ENCODE data around the gene IQSEC3.

The IQSEC3 gene

DNA sequence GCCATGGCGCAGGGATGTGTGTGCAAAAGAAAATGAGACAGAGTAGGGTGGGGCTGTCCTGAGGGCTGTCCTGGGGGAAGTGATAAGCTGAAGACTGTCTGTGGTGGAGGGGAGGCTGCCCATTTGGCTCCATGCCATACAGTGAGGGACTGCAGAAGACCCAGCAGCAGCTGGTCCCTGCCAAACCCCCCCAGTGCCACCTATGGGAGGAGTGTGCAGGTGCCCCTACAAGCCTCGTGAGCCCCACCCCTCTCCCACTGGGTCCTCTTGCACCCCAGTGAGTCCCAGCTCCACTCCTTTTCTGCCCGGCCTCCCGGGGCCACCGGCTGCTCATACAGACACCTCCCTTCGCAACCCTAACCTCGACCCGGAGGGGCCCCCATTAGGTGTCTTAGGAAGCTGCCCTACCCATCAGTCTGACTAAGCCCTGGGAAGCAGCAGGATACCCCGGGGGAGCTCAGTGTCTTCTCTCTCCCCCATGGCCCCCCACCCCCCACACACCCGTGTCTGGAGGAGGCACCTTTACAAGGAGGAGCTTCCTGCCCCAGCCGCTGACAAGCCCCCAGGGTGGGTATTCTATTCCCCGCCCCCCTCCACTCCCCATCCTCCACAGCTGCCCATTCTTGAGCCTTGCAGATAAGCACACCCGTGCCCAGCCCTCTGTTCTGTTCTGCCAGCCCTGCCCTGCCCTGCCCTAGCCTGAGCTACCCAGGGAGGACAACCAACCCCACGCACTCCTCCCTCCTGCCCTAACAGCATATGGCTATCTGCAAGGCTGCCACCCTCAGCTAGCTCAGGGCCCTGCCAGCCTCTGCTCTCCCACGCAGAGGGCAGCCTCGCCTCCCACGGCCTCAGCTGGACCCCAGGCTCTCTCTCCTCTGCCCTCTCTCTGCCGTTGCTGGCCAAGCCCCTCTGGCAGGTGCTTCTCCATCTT lies 105.4 kb downstream of the IQSEC3 start:
- TF ChIP-seq, protein P1, sequence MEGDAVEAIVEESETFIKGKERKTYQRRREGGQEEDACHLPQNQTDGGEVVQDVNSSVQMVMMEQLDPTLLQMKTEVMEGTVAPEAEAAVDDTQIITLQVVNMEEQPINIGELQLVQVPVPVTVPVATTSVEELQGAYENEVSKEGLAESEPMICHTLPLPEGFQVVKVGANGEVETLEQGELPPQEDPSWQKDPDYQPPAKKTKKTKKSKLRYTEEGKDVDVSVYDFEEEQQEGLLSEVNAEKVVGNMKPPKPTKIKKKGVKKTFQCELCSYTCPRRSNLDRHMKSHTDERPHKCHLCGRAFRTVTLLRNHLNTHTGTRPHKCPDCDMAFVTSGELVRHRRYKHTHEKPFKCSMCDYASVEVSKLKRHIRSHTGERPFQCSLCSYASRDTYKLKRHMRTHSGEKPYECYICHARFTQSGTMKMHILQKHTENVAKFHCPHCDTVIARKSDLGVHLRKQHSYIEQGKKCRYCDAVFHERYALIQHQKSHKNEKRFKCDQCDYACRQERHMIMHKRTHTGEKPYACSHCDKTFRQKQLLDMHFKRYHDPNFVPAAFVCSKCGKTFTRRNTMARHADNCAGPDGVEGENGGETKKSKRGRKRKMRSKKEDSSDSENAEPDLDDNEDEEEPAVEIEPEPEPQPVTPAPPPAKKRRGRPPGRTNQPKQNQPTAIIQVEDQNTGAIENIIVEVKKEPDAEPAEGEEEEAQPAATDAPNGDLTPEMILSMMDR (IDR thresholded peaks at IDR 0.05; ENCODE audit: extremely low read depth, insufficient read depth, missing control alignments), result no peak
- DNase-seq (ENCODE audit: low spot score), result no peak
- in situ Hi-C loops (cut with MboI; ENCODE audit: low pct_unique_long_range_greater_than_20kb, low sequenced_read_pairs, unreplicated experiment), result no loop called here

DNA sequence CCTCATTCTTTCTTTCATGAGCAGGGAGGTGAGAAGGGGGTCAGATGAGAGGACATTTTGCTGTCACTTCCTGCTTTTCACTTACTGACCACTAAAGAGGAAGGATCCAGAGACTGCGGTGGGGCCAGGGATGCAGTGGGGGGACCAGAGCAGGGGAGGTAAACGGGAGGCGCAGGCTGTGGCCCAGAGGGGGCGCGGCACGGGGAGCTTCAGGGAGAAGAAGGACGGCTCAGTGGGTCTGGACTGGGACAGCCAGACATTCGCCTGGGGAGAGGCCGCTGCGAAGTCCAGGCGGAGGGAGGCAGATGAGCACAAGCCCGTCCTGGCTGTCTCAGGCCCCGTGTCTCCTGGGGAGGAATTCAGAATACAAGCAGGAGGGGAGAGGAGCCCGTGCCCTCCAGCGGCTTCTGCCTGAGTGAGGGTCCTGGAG lies 106.2 kb downstream of the IQSEC3 start:
- in situ Hi-C loops (cut with MboI; ENCODE audit: low pct_unique_long_range_greater_than_20kb, low sequenced_read_pairs, unreplicated experiment), result no loop called here
- TF ChIP-seq, protein P1 (IDR thresholded peaks at IDR 0.05; ENCODE audit: extremely low read depth, insufficient read depth, missing control alignments), result no peak
- no peak for DNase-seq (ENCODE audit: low spot score)

DNA sequence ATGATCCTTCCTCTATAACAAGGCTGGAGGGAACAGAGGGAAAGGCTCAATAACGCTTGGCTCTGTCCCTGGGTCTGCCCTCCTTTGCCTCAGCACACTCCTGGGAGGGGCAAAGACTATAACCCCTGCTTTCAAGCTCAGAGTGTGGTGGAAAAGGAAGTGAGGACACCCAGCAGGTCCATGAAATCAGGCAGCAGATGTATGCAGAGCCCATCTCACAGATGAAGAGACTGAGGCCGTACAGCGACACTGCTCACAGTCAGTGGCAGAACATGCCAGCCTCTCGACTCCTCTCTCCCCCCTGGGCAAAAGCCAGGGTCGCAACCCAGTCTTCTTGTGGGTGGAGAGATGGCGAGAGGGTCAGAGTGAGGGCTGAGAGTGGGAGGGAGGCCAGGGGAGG lies 107.6 kb downstream of the IQSEC3 start:
- TF ChIP-seq, protein P1 (IDR thresholded peaks at IDR 0.05; ENCODE audit: extremely low read depth, insufficient read depth, missing control alignments), result no peak
- in situ Hi-C loops (cut with MboI; ENCODE audit: low pct_unique_long_range_greater_than_20kb, low sequenced_read_pairs, unreplicated experiment), result no loop called here
- DNase-seq (ENCODE audit: low spot score), result no peak

DNA sequence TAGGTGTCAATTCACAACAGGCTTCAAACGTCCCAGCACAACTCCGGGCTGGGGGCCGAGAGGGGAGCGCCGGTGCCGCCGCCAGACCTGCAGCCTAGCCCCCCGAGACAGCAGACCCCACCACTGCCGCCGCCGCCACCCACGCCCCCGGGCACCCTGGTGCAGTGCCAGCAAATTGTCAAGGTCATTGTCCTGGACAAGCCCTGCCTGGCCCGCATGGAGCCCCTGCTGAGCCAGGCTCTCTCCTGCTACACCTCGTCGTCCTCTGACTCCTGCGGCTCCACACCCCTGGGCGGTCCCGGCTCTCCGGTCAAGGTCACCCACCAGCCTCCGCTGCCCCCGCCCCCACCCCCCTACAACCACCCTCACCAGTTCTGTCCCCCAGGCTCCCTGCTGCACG lies 108.0 kb downstream of the IQSEC3 start:
- in situ Hi-C loops (cut with MboI; ENCODE audit: low pct_unique_long_range_greater_than_20kb, low sequenced_read_pairs, unreplicated experiment), result no loop called here
- DNase-seq (ENCODE audit: low spot score), result no peak
- TF ChIP-seq, protein P1 (IDR thresholded peaks at IDR 0.05; ENCODE audit: extremely low read depth, insufficient read depth, missing control alignments), result no peak

DNA sequence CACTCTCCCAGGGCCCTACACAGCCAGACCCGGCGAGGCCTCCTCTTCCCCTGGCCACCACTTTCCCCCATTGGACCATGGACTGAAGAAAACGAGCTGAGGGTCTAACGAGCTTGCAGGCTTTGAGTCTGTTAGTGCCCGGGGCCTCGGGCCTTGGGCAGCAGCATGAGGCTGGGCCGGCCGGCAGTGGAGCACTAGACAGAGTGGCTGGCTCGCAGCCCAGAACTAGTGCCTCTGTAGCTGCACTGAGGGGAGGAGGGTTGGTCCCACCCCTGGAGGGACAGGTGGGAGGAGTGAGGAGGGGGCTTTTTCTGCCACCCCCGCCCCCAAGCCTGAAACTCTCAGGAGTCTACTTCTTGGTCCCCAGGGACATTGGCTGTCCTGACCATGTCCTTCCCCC lies 108.7 kb downstream of the IQSEC3 start:
- in situ Hi-C loops (cut with MboI; ENCODE audit: low pct_unique_long_range_greater_than_20kb, low sequenced_read_pairs, unreplicated experiment), result no loop called here
- DNase-seq (ENCODE audit: low spot score), result no peak
- TF ChIP-seq, protein P1 (IDR thresholded peaks at IDR 0.05; ENCODE audit: extremely low read depth, insufficient read depth, missing control alignments), result no peak

DNA sequence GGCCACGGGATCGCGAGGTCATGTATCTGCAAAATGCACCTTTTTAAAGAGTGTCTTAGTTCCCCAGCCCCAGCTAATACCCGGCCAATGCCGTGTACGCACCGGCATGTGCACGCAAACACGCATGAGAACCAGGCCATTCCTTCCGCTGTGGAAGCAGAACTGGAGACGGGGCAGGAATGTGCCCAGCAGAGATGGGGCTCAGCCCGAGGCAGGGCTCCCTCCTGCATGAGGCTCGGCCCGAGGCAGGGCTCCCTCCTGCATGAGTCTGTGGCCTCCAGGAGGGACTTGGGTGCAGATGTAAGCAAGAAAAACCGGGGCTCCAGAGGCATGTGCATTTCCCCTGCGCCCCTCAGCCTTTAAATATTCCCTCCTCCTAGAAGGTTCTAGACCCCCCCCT lies 109.2 kb downstream of the IQSEC3 start:
- in situ Hi-C loops (cut with MboI; ENCODE audit: low pct_unique_long_range_greater_than_20kb, low sequenced_read_pairs, unreplicated experiment), result no loop called here
- TF ChIP-seq, protein P1 (IDR thresholded peaks at IDR 0.05; ENCODE audit: extremely low read depth, insufficient read depth, missing control alignments), result no peak
- DNase-seq (ENCODE audit: low spot score), result no peak

Data from GM13977 (cell line).